CD8-positive, alpha-beta memory T cell (primary cell): Measurements from ENCODE around the gene SP8. TPM values are rescaled to one million over a fixed set of nuclear protein-coding genes. Genes with fewer than 3 reads are reported as not detected.
"Not testable (repeated sequence)": the region's sequence is repeated elsewhere in the genome, so short reads cannot be mapped to it uniquely, and the experiment has no call there.

Experiments
- CTCF ChIA-PET: fragments of 350-600 bp; sonication (Branson Sonifier 250); formaldehyde crosslinking; loops from one replicate; lab custom pipeline; 2021; ENCODE audit warnings: antibody characterized with exemption; lab: Charles Lee
- POLR2A ChIA-PET: fragments of 350-600 bp; sonication (Branson Sonifier 250); formaldehyde crosslinking; loops from one replicate; lab custom pipeline; 2021; ENCODE audit warnings: antibody characterized with exemption; lab: Charles Lee
- DNase-seq, 5 donors: peaks; one replicate each; pipeline versions ENCODE4 v3.0.0 to v3.0.0-alpha.2; 2020 to 2022; ENCODE audit warnings: mixed read lengths in 1 of 5
- H3K27ac ChIP-seq: one replicate; pipeline ENCODE4 v1.7.0; 2013; ENCODE audit warnings: low read depth, mild to moderate bottlenecking, low read length, moderate library complexity
- H3K27me3 ChIP-seq: 2 replicates; pipeline ENCODE4 v1.7.0; 2013; ENCODE audit warnings: low read length, mild to moderate bottlenecking; ENCODE audit not compliant: insufficient read depth, poor library complexity, severe bottlenecking
- H3K36me3 ChIP-seq: 2 replicates; pipeline ENCODE4 v1.7.0; 2013; ENCODE audit warnings: mild to moderate bottlenecking, low read length, moderate library complexity; ENCODE audit not compliant: insufficient read depth
- H3K4me1 ChIP-seq: 2 replicates; pipeline ENCODE4 v1.7.0; 2013; ENCODE audit warnings: mild to moderate bottlenecking, low read length, moderate library complexity; ENCODE audit not compliant: insufficient read depth
- H3K4me3 ChIP-seq: 2 replicates; pipeline ENCODE4 v1.7.0; 2013; ENCODE audit warnings: mild to moderate bottlenecking, low read length
- H3K9me3 ChIP-seq: 2 replicates; pipeline ENCODE4 v1.7.0; 2013; ENCODE audit warnings: mild to moderate bottlenecking, low read length
- H3K27ac Mint-ChIP-seq, 8 donors: one replicate each; pipeline ENCODE4 v1.8.0; 2020 to 2021; ENCODE audit warnings: mixed read lengths in 8 of 8, mild to moderate bottlenecking in 6 of 8, inconsistent platforms in 3 of 8, moderate library complexity in 3 of 8
- H3K27me3 Mint-ChIP-seq, 2 donors: one replicate each; pipeline ENCODE4 v1.8.0; 2020 to 2021; ENCODE audit warnings: mixed read lengths in 2 of 2, mild to moderate bottlenecking in 1 of 2, moderate library complexity in 1 of 2
- H3K36me3 Mint-ChIP-seq, 3 donors: one replicate each; pipeline ENCODE4 v1.8.0; 2020 to 2021; ENCODE audit warnings: mixed read lengths in 3 of 3, inconsistent platforms in 1 of 3, mild to moderate bottlenecking in 1 of 3
- H3K4me1 Mint-ChIP-seq, 3 donors: one replicate each; pipeline ENCODE4 v1.8.0; 2020 to 2021; ENCODE audit warnings: mixed read lengths in 3 of 3, inconsistent platforms in 1 of 3, mild to moderate bottlenecking in 1 of 3
- H3K4me3 Mint-ChIP-seq, 7 donors: one replicate each; pipeline ENCODE4 v1.8.0; 2020 to 2021; ENCODE audit warnings: mixed read lengths in 7 of 7, mild to moderate bottlenecking in 6 of 7, moderate library complexity in 4 of 7, inconsistent platforms in 2 of 7
- H3K9me3 Mint-ChIP-seq, 5 donors: one replicate each; pipeline ENCODE4 v1.8.0; 2020 to 2022; ENCODE audit warnings: mixed read lengths in 5 of 5, mild to moderate bottlenecking in 3 of 5, moderate library complexity in 2 of 5, inconsistent platforms in 1 of 5
- polyA plus RNA-seq: library from polyadenylated mRNA; unstranded; fragments of 300-500 nt; fragmentation: Illumina TruSeq; gene quantifications from one replicate; pipeline ENCODE4 v1.2.3, GENCODE V29; 2021
- total RNA-seq, 2 experiments: library from RNA; stranded (reverse); gene quantifications; one replicate each; pipeline ENCODE4 v1.2.3, GENCODE V29; 2021

Gene SP8
- total and polyA plus RNA-seq, 3 experiments from 2014 or later, result not detected

- Histone ChIP-seq H3K27me3 (no peaks in the 10 kb centered on the region), H3K9me3 (no peaks in the 10 kb centered on the region), H3K27ac (no peak overlapping the region), H3K4me3 (no peak overlapping the region), H3K36me3 (no peaks in the 10 kb centered on the region), H3K4me1 (no peaks in the 10 kb centered on the region)
- Mint-ChIP-seq H3K4me3 (no peak overlapping the region), H3K27me3 (peaks cover 3 to 4% of the 10 kb centered on the region in 2 donors), H3K9me3 (peaks cover 0 to 3% (median 0%) of the 10 kb centered on the region in 5 donors), H3K4me1 (no peaks in the 10 kb centered on the region), H3K36me3 (no peaks in the 10 kb centered on the region), H3K27ac (no peak overlapping the region)
- ChIA-PET POLR2A (no interaction called here), CTCF (no interaction called here)
- DNase-seq, result no peak
Measured at GRCh38 chr7:20826243-20826642, 39.6 kb upstream of the SP8 start.

DNA sequence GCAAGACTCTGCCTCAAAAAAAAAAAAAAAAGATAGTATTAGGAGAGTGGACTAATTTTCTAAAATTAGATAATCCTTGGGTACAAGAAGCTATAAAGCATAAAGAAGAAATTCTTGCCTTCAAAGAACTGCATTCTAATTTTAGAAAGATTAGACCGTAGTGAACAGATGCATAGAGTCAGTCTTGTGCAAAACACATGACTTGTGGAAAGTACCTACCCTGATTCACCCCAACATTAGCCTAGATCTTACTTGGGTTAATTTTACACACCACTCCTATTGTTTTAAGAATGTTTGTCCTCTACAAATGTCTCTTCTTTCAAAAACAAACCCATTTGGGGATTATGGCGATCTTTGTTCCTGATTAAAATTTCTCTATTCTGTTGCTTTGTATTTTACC, 38.9 kb upstream of the SP8 start:
- POLR2A ChIA-PET, result no interaction called here

GRCh38 chr7:20821390-20821789, 34.7 kb upstream of the SP8 start:
- H3K27me3 ChIP-seq, H3K27ac Mint-ChIP-seq, H3K27me3 Mint-ChIP-seq, CTCF ChIA-PET, H3K4me1 ChIP-seq, DNase-seq, H3K36me3 ChIP-seq, H3K4me3 ChIP-seq, POLR2A ChIA-PET, H3K9me3 Mint-ChIP-seq, H3K36me3 Mint-ChIP-seq, H3K4me1 Mint-ChIP-seq, H3K4me3 Mint-ChIP-seq, H3K9me3 ChIP-seq, H3K27ac ChIP-seq: not testable (repeated sequence)

More for the DNA sequence above, 38.9 kb upstream of the SP8 start:
- H3K9me3 Mint-ChIP-seq, result peaks cover 0 to 3% (median 0%) of the 10 kb centered on the region in 5 donors
- no peaks in the 10 kb centered on the region for H3K4me1 Mint-ChIP-seq
- no peaks in the 10 kb centered on the region for H3K36me3 ChIP-seq
- H3K27ac Mint-ChIP-seq, result no peak overlapping the region
- H3K9me3 ChIP-seq, result no peaks in the 10 kb centered on the region
- no peak overlapping the region for H3K4me3 Mint-ChIP-seq
- H3K4me1 ChIP-seq, result no peaks in the 10 kb centered on the region
- no peaks in the 10 kb centered on the region for H3K27me3 ChIP-seq
- DNase-seq, result no peak
- peaks cover 3 to 4% of the 10 kb centered on the region in 2 donors for H3K27me3 Mint-ChIP-seq
- no peak overlapping the region for H3K27ac ChIP-seq
- H3K4me3 ChIP-seq, result no peak overlapping the region
- no peaks in the 10 kb centered on the region for H3K36me3 Mint-ChIP-seq
- CTCF ChIA-PET, result no interaction called here

- Mint-ChIP-seq H3K4me3 (no peak overlapping the region), H3K27ac (no peak overlapping the region), H3K36me3 (no peaks in the 10 kb centered on the region), H3K9me3 (peaks cover 0 to 4% (median 0%) of the 10 kb centered on the region in 5 donors), H3K4me1 (no peaks in the 10 kb centered on the region), H3K27me3 (no peaks in the 10 kb centered on the region)
- no peaks in the 10 kb centered on the region for H3K27me3 ChIP-seq
- H3K27ac ChIP-seq, result no peak overlapping the region
- POLR2A ChIA-PET, result no interaction called here
- H3K36me3 ChIP-seq, result no peaks in the 10 kb centered on the region
- CTCF ChIA-PET, result no interaction called here
- no peak overlapping the region for H3K4me3 ChIP-seq
- no peaks in the 10 kb centered on the region for H3K9me3 ChIP-seq
- DNase-seq, result no peak
- no peaks in the 10 kb centered on the region for H3K4me1 ChIP-seq
Measured at GRCh38 chr7:20816372-20816959, 29.8 kb upstream of the SP8 start.

- ChIA-PET CTCF (no interaction called here), POLR2A (no interaction called here)
- Histone ChIP-seq H3K27me3 (no peaks in the 10 kb centered on the region), H3K36me3 (no peaks in the 10 kb centered on the region), H3K4me3 (no peak overlapping the region), H3K9me3 (no peaks in the 10 kb centered on the region), H3K27ac (no peak overlapping the region), H3K4me1 (no peaks in the 10 kb centered on the region)
- peaks cover 0 to 10% (median 0%) of the 10 kb centered on the region in 5 donors for H3K9me3 Mint-ChIP-seq
- no peak for DNase-seq
- no peak overlapping the region for H3K4me3 Mint-ChIP-seq
- H3K27ac Mint-ChIP-seq, result no peak overlapping the region
- peaks cover 21 to 28% of the 10 kb centered on the region in 2 donors for H3K27me3 Mint-ChIP-seq
- H3K36me3 Mint-ChIP-seq, result no peaks in the 10 kb centered on the region
- H3K4me1 Mint-ChIP-seq, result peaks cover 0 to under 1% (median 0%) of the 10 kb centered on the region in 3 donors
Measured at GRCh38 chr7:20804345-20804744, 17.7 kb upstream of the SP8 start.

GRCh38 chr7:20799566-20800366, 13.1 kb upstream of the SP8 start:
- CTCF ChIA-PET, result no interaction called here

GRCh38 chr7:20798694-20799121, 12.0 kb upstream of the SP8 start:
- H3K36me3 Mint-ChIP-seq, result no peaks in the 10 kb centered on the region

More at GRCh38 chr7:20799566-20800366, 13.1 kb upstream of the SP8 start:
- Histone ChIP-seq H3K36me3 (no peaks in the 10 kb centered on the region), H3K4me3 (no peak overlapping the region), H3K9me3 (no peaks in the 10 kb centered on the region), H3K4me1 (peaks cover 14% of the 10 kb centered on the region), H3K27me3 (peaks cover 33% of the 10 kb centered on the region), H3K27ac (no peak overlapping the region)
- Mint-ChIP-seq H3K4me1 (peaks cover 21 to 24% (median 21%) of the 10 kb centered on the region in 3 donors), H3K27me3 (peaks cover 44 to 64% of the 10 kb centered on the region in 2 donors), H3K36me3 (no peaks in the 10 kb centered on the region), H3K4me3 (peak overlapping the region in 1 of 7 donors; percentile 24), H3K27ac (no peak overlapping the region), H3K9me3 (peaks cover 10 to 21% (median 11%) of the 10 kb centered on the region in 5 donors)
- POLR2A ChIA-PET, result no interaction called here
- no peak for DNase-seq

GRCh38 chr7:20798081-20798693, 11.5 kb upstream of the SP8 start:
- CTCF ChIA-PET, result no interaction called here
- peak overlapping the region in 2 of 7 donors; percentile 81 to 86 for H3K4me3 Mint-ChIP-seq
- H3K27ac Mint-ChIP-seq, result no peak overlapping the region
- no peaks in the 10 kb centered on the region for H3K36me3 Mint-ChIP-seq
- peaks cover 14 to 28% (median 21%) of the 10 kb centered on the region in 5 donors for H3K9me3 Mint-ChIP-seq
- peaks cover 56 to 68% of the 10 kb centered on the region in 2 donors for H3K27me3 Mint-ChIP-seq
- H3K4me1 ChIP-seq, result peaks cover 14% of the 10 kb centered on the region
- peak in 1 of 5 donors; percentile 15 for DNase-seq
- H3K9me3 ChIP-seq, result no peaks in the 10 kb centered on the region
- H3K36me3 ChIP-seq, result no peaks in the 10 kb centered on the region
- no peak overlapping the region for H3K4me3 ChIP-seq
- POLR2A ChIA-PET, result no interaction called here
- H3K4me1 Mint-ChIP-seq, result peaks cover 21 to 24% (median 21%) of the 10 kb centered on the region in 3 donors
- H3K27me3 ChIP-seq, result peaks cover 47% of the 10 kb centered on the region
- no peak overlapping the region for H3K27ac ChIP-seq

More at GRCh38 chr7:20798694-20799121, 12.0 kb upstream of the SP8 start:
- DNase-seq, result no peak
- CTCF ChIA-PET, result no interaction called here
- Histone ChIP-seq H3K4me1 (peaks cover 14% of the 10 kb centered on the region), H3K9me3 (no peaks in the 10 kb centered on the region), H3K4me3 (no peak overlapping the region), H3K27ac (no peak overlapping the region), H3K27me3 (peaks cover 42% of the 10 kb centered on the region), H3K36me3 (no peaks in the 10 kb centered on the region)
- POLR2A ChIA-PET, result no interaction called here
- Mint-ChIP-seq H3K27me3 (peaks cover 51 to 64% of the 10 kb centered on the region in 2 donors), H3K4me3 (peak overlapping the region; percentile 59 to 81 (median 74)), H3K9me3 (peaks cover 11 to 25% (median 17%) of the 10 kb centered on the region in 5 donors), H3K27ac (peak overlapping the region in 3 of 8 donors; percentile 22 to 54 (median 25)), H3K4me1 (peaks cover 21 to 24% (median 21%) of the 10 kb centered on the region in 3 donors)
